SIG-M5 treated with dmso at 0.1 percent for 504 hours (cell line): Measurements from ENCODE around the gene RPL22.
"Not testable (repeated sequence)": the region's sequence is repeated elsewhere in the genome, so short reads cannot be mapped to it uniquely, and the experiment has no call there.

Source experiments
- DNase-seq: peaks from one replicate; lab custom pipeline; 2025; ENCODE audit not compliant: unreplicated experiment; lab: John Stamatoyannopoulos, UW

RPL22 gene

DNA sequence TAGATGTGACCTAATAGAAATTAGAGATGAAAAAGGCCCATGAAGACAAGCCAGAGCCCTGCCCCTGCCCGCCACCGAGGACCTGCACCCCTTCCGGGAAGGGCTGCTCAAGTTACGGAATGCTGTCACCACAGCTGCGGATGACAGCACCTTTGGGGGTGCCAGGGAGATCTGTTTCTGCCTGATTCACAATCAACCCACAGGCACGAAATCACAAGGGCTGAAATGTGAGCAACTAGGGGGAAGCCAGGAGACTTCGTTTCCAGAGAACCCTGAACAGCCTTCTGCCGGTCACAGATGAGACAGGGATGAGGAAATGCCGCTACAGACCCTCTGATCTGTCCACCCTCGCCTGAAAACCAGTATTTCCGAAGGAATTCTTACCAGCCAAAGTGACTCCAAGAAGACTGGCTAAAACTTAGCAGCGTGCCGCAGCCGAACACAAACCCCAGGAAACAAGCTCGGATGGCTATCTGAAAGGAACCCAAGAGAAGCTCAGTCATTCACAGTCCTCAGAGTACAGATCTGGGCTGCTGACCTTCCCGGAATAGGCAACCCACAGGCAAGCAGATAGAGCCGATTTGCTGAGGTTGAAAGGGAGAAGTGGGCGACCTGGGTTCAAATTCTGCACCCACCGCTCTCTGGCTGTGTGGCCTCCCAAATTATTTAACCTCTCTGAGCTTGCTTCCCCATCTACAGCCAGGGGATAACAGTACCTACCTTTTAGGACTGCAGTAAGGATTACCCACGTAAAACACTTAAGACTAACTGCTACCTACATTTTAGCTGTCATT lies 35.3 kb upstream of the RPL22 start:
- peak; percentile 27 for DNase-seq

DNA sequence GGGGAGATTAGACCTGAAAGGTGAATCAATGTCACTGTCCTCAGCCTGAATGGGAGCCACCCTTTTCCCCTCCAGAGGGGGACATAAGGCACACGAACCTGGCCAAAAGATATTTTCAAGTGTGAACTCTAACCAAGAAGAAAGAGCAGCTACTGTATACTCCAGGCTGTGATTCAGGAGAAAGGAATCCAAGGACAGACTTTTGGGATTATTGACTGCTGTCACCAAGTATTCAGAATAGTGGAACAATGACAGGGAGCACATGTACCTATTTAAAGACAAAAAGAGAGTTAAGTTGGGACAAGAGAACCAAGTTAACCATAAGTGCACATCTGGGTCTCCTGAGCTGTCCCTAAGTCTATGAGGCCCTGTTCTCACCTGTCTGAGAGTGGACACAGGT lies 34.0 kb upstream of the RPL22 start:
- DNase-seq: no peak

DNA sequence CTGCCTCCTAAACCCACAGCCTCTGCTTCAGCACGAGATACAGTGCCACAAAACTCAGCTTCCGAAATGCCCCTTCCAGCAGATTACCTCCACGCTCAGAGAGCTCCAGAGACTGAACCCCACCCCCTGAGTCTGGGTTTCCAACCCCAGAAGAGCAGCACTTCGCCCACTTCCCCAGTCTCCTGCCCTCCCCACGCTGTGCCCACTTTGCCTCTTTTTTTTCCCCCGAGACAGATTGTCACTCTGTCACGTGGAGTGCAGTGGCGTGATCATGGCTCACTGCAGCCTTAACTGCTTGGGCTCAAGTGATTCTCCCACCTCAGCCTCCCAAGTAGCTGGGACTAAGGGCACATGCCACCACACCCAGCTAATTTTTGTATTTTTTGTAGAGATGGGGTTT lies 26.3 kb upstream of the RPL22 start:
- no peak for DNase-seq

DNA sequence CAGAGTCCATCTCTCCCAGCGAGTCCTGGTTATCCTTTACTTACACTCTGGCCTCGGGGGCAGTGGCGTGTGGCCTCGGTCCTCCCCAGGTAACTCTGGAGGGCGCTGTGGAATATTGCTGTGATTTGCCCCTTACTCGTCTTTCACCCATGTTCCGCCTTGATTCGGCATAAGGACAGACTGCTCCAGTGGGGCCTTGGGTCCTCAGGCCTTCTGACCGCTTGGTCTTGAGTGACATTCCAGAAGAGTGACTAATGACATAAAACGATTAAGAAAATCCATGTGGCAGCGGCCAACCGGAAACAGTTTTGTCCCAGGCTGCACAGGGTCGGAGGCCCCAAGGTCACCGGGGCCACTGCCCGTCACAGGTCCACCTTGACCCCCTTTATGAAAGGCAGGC lies 25.3 kb upstream of the RPL22 start:
- no peak for DNase-seq

DNA sequence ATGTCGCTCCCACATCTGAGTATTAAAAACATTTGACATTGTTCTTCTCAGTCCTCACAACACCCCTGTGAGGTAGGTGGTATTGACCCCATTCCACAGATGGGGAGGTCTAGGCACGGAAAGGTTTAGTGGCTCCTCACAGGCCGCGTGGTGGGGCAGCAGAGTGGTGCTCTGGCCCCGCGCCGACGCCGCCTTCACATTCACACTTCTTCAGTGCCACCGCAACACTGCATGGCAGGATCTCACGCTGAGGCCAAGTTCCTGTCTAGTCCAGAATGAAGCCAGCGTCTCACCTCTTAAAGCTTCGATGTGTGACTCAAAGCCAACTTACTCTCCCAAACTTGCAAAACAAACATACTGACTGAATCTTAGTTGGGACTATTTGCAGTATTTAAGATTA lies 24.2 kb upstream of the RPL22 start:
- no peak for DNase-seq

GRCh38 chr1:6222636-6223035 lies 23.2 kb upstream of the RPL22 start:
- DNase-seq: no peak

DNA sequence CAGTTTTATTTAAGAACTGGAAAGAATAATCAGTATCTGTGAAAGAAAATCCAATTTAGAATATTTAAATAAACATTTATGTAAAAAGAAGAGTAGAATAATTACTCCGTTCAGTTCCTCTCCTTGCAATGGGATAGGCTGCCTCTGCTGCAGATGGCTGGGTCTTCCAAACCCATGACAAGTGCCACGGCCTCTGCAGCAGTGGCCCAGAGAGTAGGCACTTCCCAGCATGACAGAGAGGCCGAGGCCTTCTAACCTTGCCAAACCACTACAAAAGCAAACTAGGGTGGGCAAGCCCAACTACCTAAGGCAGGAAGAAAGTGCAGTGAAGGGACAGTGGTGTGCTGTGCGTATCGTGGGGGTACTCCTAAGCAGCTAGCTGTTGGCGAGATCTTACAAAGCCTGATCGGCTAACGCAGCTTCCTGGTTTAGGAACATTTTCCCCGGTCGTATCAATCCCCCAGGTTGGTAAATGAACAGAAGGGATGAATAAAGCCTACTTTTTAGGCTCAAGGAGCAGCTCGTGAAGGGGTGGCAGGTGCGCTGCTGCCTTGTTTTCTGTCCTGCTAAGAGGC lies 21.9 kb upstream of the RPL22 start:
- DNase-seq: no peak

DNA sequence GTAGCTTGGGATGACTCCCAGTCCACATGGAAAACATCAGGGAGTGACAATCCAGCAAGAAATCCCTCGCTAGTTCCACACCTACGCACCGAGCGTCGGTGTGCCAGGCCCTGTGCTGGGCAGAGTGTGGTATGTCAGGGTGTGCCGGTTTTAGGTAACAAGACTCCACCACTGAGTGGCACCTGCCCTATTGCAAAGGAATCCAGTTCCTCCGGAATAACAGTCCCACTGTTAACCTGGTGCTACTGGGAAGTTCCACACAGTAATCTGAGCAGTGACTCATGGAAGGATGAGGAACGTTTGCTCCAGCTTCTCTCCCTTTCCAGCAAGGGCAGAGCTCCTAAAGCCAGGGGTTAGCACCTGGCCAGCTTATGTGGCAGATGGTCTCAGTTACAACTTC lies 20.8 kb upstream of the RPL22 start:
- DNase-seq: peak; percentile 42

DNA sequence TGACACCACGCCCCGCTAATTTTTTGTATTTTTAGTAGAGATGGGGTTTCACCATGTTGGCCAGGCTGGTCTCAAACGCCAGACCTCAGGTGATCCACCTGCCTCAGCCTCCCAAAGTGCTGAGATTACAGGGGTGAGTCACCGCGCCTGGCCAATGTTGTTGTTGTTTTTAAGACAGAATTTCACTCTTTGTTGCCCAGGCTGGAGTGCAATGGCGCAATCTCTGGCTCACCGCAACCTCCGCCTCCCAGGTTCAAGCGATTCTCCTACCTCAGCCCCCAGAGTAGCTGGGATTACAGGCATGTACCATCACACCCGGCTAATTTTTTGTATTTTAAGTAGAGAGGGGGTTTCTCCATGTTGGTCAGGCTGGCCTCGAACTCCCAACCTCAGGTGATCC lies 20.2 kb upstream of the RPL22 start:
- DNase-seq: not testable (repeated sequence)

GRCh38 chr1:6218375-6219164 lies 19.2 kb upstream of the RPL22 start:
- no peak for DNase-seq

DNA sequence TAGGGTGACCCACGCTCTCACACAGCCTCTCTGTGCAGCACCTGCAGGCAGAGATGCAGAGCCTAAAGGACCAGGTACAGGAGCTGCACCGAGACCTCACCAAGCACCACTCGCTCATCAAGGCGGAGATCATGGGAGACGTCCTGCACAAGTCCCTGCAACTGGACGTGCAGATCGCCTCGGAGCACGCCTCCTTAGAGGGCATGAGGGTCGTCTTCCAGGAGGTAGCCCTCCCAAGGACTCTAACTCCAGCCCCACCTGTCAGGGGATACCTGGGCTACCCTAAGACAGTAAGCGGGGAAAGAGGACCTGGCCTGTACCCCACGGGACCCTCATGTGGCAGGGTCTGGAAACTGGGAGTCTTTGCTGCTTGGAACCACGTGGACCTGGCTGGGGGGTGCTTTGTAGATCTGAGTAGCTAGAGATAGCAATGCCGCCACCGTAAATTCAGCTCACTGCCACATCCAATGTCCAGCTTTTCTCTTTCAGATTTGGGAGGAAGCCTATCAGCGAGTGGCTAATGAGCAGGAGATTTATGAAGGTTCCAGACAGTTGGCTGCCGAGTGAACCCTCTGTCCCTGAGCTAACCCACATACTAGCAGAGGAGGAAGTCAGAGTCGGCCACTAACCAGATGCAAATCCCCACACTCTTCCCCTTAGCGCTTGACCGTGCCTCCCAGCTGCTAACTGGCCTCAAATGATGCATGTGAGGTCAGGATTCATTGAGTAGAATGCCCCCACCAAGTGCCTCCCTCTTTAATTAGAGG lies 13.0 kb upstream of the RPL22 start:
- no peak for DNase-seq

DNA sequence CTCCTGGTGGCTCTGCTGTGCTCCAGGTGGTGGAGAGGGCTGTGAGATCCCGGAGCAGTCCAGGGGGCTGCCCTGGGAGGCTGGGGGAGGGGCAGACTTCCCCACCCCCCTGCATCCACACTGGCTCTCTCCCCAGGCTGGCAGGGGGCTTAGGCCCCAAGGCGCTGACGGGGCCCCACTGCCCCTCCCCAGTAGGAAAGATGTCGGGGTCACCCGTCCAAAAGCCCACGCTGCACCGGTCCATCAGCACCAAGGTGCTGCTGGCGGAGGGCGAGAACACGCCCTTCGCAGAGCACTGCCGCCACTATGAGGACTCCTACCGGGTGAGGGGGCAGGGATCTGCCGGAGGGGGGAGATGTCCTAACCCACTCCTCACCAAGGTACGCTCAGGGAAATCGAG lies 12.3 kb upstream of the RPL22 start:
- no peak for DNase-seq

- DNase-seq: no peak
Observed at GRCh38 chr1:6210591-6211355, 11.4 kb upstream of the RPL22 start.

- DNase-seq: peak; percentile 22
Observed at GRCh38 chr1:6209661-6210580, 10.5 kb upstream of the RPL22 start.

DNA sequence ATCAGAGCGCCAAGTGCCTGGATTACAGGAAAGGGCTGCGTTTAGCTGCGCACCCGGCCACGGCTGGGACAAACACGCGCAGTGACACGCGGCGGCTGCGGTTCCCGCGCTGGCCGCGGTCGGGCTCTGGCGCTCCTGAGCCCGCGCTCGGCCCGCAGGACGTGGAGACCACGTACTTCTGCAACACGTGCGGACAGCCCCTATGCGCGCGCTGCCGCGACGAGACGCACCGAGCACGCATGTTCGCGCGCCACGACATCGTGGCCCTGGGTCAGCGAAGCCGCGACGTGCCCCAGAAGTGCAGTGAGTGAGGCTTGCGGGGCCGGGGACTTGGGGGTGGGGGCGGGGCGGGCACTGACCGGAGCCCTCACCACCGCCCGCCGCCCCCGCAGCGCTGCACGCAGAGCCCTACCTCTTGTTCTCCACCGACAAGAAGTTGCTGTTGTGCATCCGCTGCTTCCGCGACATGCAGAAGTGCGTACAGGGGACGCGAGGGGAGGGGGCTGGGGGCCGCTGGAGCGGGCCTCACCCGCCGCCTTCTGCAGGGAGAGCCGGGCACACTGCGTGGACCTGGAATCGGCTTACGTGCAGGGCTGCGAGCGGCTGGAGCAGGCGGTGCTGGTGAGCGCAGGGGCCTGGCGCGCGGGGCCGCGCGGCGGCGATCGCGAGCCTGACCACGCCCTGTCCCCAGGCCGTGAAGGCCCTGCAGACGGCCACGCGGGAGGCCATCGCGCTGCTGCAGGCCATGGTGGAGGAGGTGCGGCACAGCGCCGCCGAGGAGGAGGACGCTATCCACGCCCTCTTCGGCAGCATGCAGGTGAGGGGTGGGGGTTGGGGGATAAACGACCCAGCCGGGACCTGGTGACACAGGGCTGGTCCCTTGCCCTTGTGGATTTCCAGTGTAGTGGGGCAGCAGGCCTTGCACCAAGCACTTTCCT lies 9.6 kb upstream of the RPL22 start:
- peak; percentile 36 for DNase-seq

DNA sequence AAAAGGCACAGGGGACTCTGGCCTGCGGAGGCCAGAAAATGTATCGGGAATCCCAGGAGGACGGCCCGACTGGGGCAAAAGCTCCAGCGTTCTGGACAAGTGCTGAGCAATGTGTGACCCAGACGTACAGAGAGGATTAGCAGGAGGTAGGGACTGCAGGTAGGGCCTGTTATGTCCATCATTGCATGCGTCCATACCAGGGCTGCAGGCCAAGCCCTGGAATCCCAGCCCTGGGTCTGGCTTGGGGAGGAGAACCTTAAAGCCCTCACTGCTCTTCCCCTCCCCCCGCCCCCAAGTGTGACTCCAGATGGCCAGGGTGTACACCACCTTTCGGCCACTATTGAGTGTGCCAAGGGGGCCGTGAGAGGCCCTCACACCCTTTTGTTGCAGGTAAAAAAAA lies 8.5 kb upstream of the RPL22 start:
- no peak for DNase-seq

- no peak for DNase-seq
Observed at GRCh38 chr1:6207075-6207885, 7.9 kb upstream of the RPL22 start.

GRCh38 chr1:6206520-6206855 lies 7.1 kb upstream of the RPL22 start:
- DNase-seq: no peak
